LNCAP (cell line): ENCODE data around the gene FABP6.

Experiments used
- CTCF ChIP-seq: fragments of 450-650 bp; IDR thresholded peaks from 2 replicates; pipeline ENCODE4 v1.5.1; 2017; ENCODE audit warnings: mild to moderate bottlenecking

FABP6 gene

DNA sequence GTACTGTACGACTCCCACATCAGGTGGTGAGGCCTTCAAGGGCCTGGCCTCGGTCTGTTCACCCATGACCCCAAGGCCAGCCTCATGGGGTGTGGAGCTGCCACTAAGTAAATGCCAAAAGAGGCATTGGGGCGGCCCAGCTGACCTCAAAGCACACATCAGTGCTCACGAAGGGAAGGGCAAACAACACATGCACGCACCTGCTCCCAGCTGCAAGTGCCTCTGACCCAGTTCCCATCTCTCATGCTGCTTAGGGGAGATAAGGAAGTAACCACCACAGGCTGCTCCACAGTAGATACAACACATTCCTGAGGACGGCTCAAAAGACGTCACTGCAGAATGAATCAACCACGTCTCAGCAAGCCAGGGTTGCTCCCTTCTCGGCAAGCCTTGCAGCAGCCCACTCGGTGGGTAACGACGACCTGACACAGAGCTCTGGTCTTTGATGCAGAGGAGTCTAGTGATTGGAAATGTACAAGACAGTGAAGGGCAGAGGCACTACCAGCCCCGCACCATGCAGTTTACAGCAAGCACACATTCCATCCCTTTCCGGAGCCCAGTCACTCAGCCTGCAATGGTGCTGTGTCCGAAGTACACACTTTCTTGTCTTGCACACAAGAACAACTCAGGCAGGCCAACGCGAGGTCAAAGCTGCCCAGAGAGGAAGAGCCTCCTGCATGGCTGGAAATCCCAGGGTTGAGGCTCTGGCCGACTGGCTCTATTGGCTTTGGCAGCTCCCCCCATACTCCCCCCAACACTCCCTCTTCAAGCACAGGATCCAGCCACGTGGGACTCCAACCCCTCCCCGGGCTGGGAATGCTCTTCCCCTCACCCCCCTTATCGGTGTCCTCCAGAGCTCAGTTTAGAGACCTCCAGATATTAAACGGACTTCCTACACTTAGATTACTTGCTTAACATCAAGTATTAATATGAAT lies 31.8 kb downstream of the FABP6 start:
- no peak for TF ChIP-seq CTCF

- TF ChIP-seq CTCF, result no peak
These were observed 33.1 kb downstream of the FABP6 start for GRCh38 chr5:160262151-160263074.

GRCh38 chr5:160263326-160263855 lies 34.1 kb downstream of the FABP6 start:
- TF ChIP-seq CTCF, result no peak

DNA sequence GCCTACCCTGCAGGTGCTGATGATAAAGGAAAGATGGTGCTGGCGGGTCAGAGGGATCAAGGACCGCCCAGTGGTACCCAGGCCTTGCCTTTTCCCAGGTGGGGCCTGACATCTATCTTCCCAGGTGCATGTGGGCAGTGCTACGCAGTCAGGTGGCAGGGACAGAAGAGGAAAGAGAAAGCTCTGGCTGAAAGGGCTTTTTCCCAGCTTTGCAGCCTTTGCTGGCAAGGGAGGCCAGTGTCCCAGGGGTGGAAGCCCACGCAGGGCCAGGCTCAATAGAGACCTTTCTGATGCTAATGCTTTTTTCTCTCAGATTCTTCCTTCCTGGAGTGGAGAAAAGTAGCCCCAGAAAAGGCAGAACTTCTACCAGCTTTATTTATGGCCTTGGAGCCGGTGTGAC lies 36.7 kb downstream of the FABP6 start:
- no peak for TF ChIP-seq CTCF

DNA sequence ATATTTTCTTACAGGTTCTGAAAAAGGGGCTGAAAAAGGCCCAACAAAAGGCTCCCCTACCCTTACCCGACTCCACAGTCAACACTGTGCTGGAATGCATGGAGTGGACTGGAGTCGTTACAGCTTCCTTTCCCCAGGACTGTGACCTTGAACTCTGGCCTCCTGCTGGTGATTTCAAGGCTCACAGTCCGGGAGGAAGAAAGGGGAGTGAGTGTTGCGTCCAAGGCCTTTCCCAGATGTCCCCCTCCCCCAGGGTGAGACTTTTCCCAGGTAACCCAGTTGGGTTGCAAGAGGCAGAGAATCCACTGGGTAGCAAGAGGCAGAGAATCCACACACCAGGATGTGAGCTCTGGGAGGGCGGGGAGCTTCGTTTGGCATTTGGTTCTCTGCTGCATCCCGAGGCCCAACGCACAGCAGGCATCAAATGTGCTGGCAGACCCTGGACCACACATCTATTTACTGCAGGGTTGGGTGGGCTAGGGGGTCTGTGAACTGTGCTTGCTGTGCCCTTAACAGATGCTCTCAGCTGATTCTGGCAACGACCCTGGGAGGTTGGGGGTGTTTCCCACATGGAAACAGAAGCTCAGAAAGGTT lies 37.5 kb downstream of the FABP6 start:
- TF ChIP-seq CTCF, result no peak

DNA sequence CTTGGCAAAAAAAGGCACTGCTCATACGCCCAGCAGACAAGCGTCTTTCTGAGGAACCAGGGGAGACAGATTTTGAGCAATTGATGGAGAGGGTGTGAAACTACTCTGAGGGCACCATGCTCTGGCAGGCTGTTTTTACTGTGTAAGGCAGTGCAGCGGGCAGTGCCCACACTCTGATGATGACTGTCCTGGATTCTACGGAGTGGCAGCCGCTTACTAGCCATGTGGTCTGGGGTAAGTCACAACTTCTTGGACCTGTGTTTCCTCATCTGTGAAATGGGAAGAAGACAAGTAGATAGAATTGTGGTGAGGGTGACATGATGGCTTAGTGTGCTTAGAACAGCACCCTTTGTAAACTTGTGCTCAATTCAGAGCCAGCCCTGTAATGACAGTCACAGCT lies 38.8 kb downstream of the FABP6 start:
- TF ChIP-seq CTCF, result no peak

DNA sequence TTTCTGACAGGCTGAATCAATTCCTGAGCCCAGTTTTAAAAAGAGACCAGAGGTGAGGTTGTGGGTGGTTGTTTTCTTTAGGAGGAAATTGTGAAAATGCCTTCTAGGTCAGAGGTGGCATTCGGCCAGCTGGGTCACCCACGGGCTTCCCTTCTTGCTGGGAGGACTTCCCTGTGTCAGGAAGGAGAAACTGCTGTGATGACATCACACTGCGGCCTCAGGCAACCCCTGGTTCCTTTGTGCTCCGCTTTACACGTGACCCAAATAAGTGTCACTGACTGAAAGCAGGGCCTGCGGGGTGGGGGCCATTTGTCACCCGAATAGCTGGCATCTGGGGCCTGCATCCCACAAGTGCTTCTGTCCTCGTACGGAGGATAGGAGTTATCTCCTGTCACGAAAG lies 39.7 kb downstream of the FABP6 start:
- no peak for TF ChIP-seq CTCF
